ENCODE data around the gene MX1. TPM values are rescaled to one million over a fixed set of nuclear protein-coding genes. Genes with fewer than 3 reads are reported as not detected.

The MX1 gene
- total RNA-seq, 2 donors from 2014 or later: 65.2 to 154 TPM

GRCh38 chr21:41482980-41483379 lies 56.9 kb downstream of the MX1 start:
- ATAC-seq (replicated peaks in 1 of 2) (peak in 1 of 2 donors; percentile 32), DNase-seq (no peak)
- Mint-ChIP-seq H3K27ac (no peak overlapping the region), H3K4me1 (ENCODE audit: low read depth) (no peaks in the 10 kb centered on the region), H3K36me3 (ENCODE audit: insufficient read depth in 2 of 2) (no peaks in the 10 kb centered on the region), H3K27me3 (ENCODE audit: low read depth) (peaks cover 13% of the 10 kb centered on the region), H3K9me3 (no peaks in the 10 kb centered on the region), H3K4me3 (no peak overlapping the region)

DNA sequence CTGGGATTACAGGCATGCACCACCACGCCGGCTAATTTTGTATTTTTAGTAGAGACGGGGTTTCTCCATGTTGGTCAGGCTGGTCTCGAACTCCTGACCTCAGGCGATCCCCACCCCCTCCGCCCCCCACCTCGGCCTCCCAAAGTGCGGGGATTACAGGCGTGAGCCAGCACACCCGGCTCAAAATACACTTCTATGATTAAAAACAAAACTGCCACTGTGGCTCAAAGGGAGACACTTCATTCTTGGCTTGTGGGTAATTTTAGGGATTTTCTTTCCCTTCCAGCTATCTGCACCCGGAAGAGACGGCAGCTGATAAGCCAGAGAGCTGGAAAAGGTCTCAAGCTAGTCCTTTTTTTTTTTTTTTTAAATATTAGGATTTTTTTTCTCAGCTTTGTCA lies 57.4 kb downstream of the MX1 start:
- Mint-ChIP-seq H3K4me3 (no peak overlapping the region), H3K9me3 (no peaks in the 10 kb centered on the region), H3K27me3 (ENCODE audit: low read depth) (peaks cover 8% of the 10 kb centered on the region), H3K4me1 (ENCODE audit: low read depth) (no peaks in the 10 kb centered on the region), H3K36me3 (ENCODE audit: insufficient read depth in 2 of 2) (no peaks in the 10 kb centered on the region), H3K27ac (no peak overlapping the region)
- ATAC-seq (replicated peaks in 1 of 2) (peak in 1 of 2 donors; percentile 41), DNase-seq (no peak)

GRCh38 chr21:41483973-41484372 lies 57.9 kb downstream of the MX1 start:
- H3K9me3 Mint-ChIP-seq: no peaks in the 10 kb centered on the region
- H3K36me3 Mint-ChIP-seq (ENCODE audit: insufficient read depth in 2 of 2): no peaks in the 10 kb centered on the region
- DNase-seq: no peak
- H3K4me1 Mint-ChIP-seq (ENCODE audit: low read depth): no peaks in the 10 kb centered on the region
- H3K27ac Mint-ChIP-seq: no peak overlapping the region
- peak in 1 of 2 donors; percentile 61 for ATAC-seq (replicated peaks in 1 of 2)
- H3K4me3 Mint-ChIP-seq: no peak overlapping the region
- H3K27me3 Mint-ChIP-seq (ENCODE audit: low read depth): peaks cover 3% of the 10 kb centered on the region

- no peak for ATAC-seq (replicated peaks in 1 of 2)
- H3K4me3 Mint-ChIP-seq: no peak overlapping the region
- H3K4me1 Mint-ChIP-seq (ENCODE audit: low read depth): no peaks in the 10 kb centered on the region
- no peaks in the 10 kb centered on the region for H3K9me3 Mint-ChIP-seq
- no peaks in the 10 kb centered on the region for H3K27me3 Mint-ChIP-seq (ENCODE audit: low read depth)
- no peak for DNase-seq
- H3K27ac Mint-ChIP-seq: no peak overlapping the region
- H3K36me3 Mint-ChIP-seq (ENCODE audit: insufficient read depth in 2 of 2): no peaks in the 10 kb centered on the region
Observed at GRCh38 chr21:41487082-41487481, 61.0 kb downstream of the MX1 start.

DNA sequence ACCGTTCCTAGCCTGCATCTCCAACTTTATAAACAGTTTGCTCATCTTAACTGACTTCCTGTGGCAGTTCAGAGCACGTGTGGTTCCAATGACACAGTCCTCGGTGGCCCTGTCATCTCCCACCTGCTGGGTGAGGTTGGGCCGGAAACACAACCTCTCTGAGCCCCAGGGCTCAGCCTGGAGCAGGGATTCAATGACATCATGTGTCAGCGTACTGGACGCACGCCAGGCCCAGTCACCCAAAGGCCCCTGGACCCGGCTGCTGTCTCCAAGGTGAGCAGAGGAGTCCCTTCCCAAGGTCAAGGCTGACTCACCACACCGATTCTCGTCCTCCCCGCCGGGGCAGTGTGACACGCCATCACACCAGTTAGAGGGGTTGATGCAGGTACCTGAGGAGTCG lies 62.0 kb downstream of the MX1 start:
- H3K27me3 Mint-ChIP-seq (ENCODE audit: low read depth): no peaks in the 10 kb centered on the region
- no peak overlapping the region for H3K27ac Mint-ChIP-seq
- H3K4me3 Mint-ChIP-seq: no peak overlapping the region
- no peaks in the 10 kb centered on the region for H3K4me1 Mint-ChIP-seq (ENCODE audit: low read depth)
- ATAC-seq (replicated peaks in 1 of 2): peak in 1 of 2 donors; percentile 35
- no peaks in the 10 kb centered on the region for H3K36me3 Mint-ChIP-seq (ENCODE audit: insufficient read depth in 2 of 2)
- DNase-seq: no peak
- no peaks in the 10 kb centered on the region for H3K9me3 Mint-ChIP-seq

- no peaks in the 10 kb centered on the region for H3K4me1 Mint-ChIP-seq (ENCODE audit: low read depth)
- H3K27me3 Mint-ChIP-seq (ENCODE audit: low read depth): no peaks in the 10 kb centered on the region
- ATAC-seq (replicated peaks in 1 of 2) (no peak), DNase-seq (no peak)
- no peak overlapping the region for H3K27ac Mint-ChIP-seq
- H3K4me3 Mint-ChIP-seq: no peak overlapping the region
- H3K36me3 Mint-ChIP-seq (ENCODE audit: insufficient read depth in 2 of 2): no peaks in the 10 kb centered on the region
- H3K9me3 Mint-ChIP-seq: no peaks in the 10 kb centered on the region
Observed at GRCh38 chr21:41489329-41489728, 63.3 kb downstream of the MX1 start.

DNA sequence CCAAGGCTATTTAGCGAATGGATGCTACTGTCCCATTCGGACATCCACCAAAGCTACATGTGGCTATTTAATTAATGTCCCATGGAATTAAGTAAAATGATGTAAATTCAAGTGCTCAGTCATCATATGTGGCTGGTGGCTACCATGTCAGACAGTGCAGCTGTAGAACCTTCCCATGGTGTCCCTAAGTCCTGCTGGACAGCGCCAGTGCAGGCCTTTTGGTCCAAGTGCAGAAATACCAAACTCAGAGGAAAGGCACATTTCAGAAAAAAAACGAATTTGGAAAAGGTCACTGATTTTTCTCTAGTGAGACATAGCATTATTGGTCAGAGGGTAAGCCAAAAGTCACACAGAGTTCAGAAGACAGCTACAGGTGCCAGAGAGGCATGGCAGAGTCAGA lies 64.3 kb downstream of the MX1 start:
- H3K4me3 Mint-ChIP-seq: no peak overlapping the region
- DNase-seq: no peak
- ATAC-seq (replicated peaks in 1 of 2): no peak
- no peak overlapping the region for H3K27ac Mint-ChIP-seq
- no peaks in the 10 kb centered on the region for H3K36me3 Mint-ChIP-seq (ENCODE audit: insufficient read depth in 2 of 2)
- H3K9me3 Mint-ChIP-seq: no peaks in the 10 kb centered on the region
- no peaks in the 10 kb centered on the region for H3K27me3 Mint-ChIP-seq (ENCODE audit: low read depth)
- no peaks in the 10 kb centered on the region for H3K4me1 Mint-ChIP-seq (ENCODE audit: low read depth)

GRCh38 chr21:41491412-41491811 lies 65.4 kb downstream of the MX1 start:
- Mint-ChIP-seq H3K9me3 (no peaks in the 10 kb centered on the region), H3K36me3 (ENCODE audit: insufficient read depth in 2 of 2) (no peaks in the 10 kb centered on the region), H3K4me3 (no peak overlapping the region), H3K27ac (no peak overlapping the region), H3K27me3 (ENCODE audit: low read depth) (no peaks in the 10 kb centered on the region), H3K4me1 (ENCODE audit: low read depth) (no peaks in the 10 kb centered on the region)
- DNase-seq (no peak), ATAC-seq (replicated peaks in 1 of 2) (no peak)

DNA sequence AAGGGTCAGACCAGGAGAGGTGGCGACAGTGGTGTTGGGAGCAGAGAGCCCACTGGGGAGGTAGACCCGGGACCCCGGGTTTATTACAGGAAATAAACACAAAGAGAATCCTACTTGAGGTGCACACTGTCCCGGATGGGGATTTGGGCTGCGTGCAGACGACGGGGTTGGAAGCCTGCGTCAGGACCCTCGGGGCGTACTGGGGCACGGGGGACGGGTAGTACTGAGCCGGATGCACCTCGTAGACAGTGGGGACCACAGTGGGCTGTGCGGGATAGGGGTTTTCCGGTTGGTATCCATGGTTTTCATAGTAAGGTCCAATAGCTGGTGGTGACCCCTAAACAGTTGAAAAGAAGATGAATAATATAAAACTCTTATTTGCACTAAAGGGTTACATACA lies 68.2 kb downstream of the MX1 start:
- Mint-ChIP-seq H3K4me3 (no peak overlapping the region), H3K27me3 (ENCODE audit: low read depth) (peaks cover 10% of the 10 kb centered on the region), H3K36me3 (ENCODE audit: insufficient read depth in 2 of 2) (no peaks in the 10 kb centered on the region), H3K9me3 (no peaks in the 10 kb centered on the region), H3K27ac (no peak overlapping the region), H3K4me1 (ENCODE audit: low read depth) (no peaks in the 10 kb centered on the region)
- DNase-seq (no peak), ATAC-seq (replicated peaks in 1 of 2) (no peak)

DNA sequence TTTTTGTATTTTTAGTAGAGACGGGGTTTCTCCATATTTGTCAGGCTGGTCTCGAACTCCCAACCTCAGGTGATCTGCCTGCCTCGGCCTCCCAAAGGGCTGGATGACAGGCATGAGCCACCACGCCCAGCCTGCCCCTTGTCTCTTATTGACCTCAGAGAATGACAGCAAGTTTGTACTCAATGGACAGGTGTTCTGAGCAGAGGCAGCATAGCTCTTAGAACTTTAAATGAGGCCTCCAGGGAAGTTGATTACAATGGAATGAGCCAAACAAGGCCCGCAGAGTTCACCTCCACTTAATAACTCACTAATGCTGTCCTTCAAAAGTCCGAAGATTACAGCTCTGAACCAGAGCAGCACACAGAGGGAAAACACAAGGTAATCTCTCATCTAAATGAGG lies 71.0 kb downstream of the MX1 start:
- DNase-seq (no peak), ATAC-seq (replicated peaks in 1 of 2) (no peak)
- Mint-ChIP-seq H3K27me3 (ENCODE audit: low read depth) (peaks cover 16% of the 10 kb centered on the region), H3K4me3 (no peak overlapping the region), H3K9me3 (no peaks in the 10 kb centered on the region), H3K27ac (no peak overlapping the region), H3K4me1 (ENCODE audit: low read depth) (no peaks in the 10 kb centered on the region), H3K36me3 (ENCODE audit: insufficient read depth in 2 of 2) (no peaks in the 10 kb centered on the region)

DNA sequence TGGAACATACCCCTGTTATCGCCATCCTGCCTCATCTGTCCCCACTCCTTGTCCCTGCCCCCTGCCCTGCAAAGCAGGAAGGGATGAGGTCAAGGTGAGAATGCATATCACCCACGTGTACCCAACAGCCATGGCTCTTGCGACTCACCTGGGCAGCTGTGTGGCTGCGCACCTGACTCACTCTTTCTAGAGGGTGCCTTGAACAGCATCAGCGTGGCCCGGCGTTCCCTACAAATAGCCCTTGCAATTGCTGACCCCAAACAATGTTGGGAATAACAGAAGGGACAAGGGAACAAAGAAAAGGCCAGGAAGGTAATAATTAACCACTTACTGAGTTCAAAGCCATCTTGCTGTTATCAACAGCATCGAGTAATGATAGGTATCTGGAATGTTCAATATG lies 71.7 kb downstream of the MX1 start:
- no peaks in the 10 kb centered on the region for H3K4me1 Mint-ChIP-seq (ENCODE audit: low read depth)
- no peaks in the 10 kb centered on the region for H3K36me3 Mint-ChIP-seq (ENCODE audit: insufficient read depth in 2 of 2)
- H3K27ac Mint-ChIP-seq: no peak overlapping the region
- ATAC-seq (replicated peaks in 1 of 2): no peak
- no peak for DNase-seq
- no peak overlapping the region for H3K4me3 Mint-ChIP-seq
- peaks cover 22% of the 10 kb centered on the region for H3K27me3 Mint-ChIP-seq (ENCODE audit: low read depth)
- H3K9me3 Mint-ChIP-seq: no peaks in the 10 kb centered on the region

DNA sequence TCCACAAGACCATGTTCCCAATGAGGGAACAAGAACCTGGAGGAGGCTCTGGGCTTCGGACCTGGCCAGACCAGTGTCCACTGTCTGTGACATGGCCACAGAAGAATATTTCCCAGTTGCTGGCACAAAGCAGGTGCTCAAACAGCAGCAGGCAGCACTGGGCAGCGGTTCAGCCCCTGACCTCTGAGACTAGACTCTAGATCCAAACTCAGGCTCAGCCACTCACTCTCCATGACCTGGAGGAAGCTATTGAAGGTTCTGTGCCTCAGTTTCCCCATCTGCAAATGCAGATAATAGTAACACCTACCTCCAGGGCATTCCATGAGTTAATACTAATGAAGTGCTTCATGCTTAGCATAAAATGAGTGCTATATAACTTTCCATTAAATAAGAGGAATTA lies 73.9 kb downstream of the MX1 start:
- Mint-ChIP-seq H3K4me3 (no peak overlapping the region), H3K27me3 (ENCODE audit: low read depth) (peaks cover 33% of the 10 kb centered on the region), H3K9me3 (no peaks in the 10 kb centered on the region), H3K27ac (no peak overlapping the region), H3K36me3 (ENCODE audit: insufficient read depth in 2 of 2) (no peaks in the 10 kb centered on the region), H3K4me1 (ENCODE audit: low read depth) (peaks cover 6% of the 10 kb centered on the region)
- ATAC-seq (replicated peaks in 1 of 2) (no peak), DNase-seq (no peak)

DNA sequence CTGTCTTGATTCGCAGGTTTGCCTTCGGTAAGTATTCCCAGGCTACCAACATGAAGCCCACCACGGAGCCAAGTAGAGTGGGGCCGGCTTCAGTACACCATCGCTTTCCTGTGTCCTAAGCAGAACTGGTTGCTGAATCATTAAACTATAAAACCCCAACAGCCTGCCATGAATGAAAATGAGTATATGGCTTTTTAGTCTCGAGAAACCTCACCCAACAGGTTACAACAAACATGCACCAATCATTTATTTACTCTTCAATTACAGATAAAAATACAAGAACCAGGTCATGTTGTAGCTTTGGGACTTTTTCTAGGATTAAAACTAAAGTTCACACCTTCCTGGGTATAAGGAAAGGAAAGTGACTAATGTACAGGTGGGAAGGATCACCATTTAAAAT lies 74.3 kb downstream of the MX1 start:
- no peak overlapping the region for H3K27ac Mint-ChIP-seq
- H3K27me3 Mint-ChIP-seq (ENCODE audit: low read depth): peaks cover 34% of the 10 kb centered on the region
- H3K4me1 Mint-ChIP-seq (ENCODE audit: low read depth): peaks cover 6% of the 10 kb centered on the region
- no peak overlapping the region for H3K4me3 Mint-ChIP-seq
- H3K9me3 Mint-ChIP-seq: no peaks in the 10 kb centered on the region
- DNase-seq (no peak), ATAC-seq (replicated peaks in 1 of 2) (no peak)
- H3K36me3 Mint-ChIP-seq (ENCODE audit: insufficient read depth in 2 of 2): no peaks in the 10 kb centered on the region

DNA sequence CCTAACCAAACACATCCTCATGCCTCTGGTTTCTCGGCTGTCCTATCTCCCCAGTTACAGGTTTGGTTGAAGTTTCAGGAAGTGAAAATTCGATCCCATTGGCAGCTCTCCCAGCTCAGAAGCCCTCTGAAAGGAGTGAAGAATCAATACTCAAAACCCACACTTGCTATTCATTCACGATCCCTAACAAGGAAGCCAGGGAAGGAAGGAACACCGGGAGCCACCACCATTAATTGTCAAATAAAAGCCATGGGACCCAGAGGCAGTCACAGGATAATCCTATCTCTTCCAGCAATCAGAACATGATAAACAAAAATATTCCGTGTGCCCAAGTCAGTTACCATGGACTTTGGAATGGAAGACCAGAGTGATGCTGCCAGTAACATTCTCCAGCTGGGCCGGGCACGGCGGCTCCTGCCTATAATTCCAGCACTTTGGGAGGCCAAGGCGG lies 74.9 kb downstream of the MX1 start:
- Mint-ChIP-seq H3K4me3 (no peak overlapping the region), H3K27me3 (ENCODE audit: low read depth) (peaks cover 40% of the 10 kb centered on the region), H3K9me3 (no peaks in the 10 kb centered on the region), H3K27ac (no peak overlapping the region), H3K4me1 (ENCODE audit: low read depth) (peaks cover 6% of the 10 kb centered on the region), H3K36me3 (ENCODE audit: insufficient read depth in 2 of 2) (no peaks in the 10 kb centered on the region)
- ATAC-seq (replicated peaks in 1 of 2) (no peak), DNase-seq (no peak)
